HepG2 (cell line): ENCODE data around the gene PSMA4. TPM values are rescaled to one million over a fixed set of nuclear protein-coding genes. Genes with fewer than 3 reads are reported as not detected.

ENCODE experiments used
- CHD2 ChIP-seq: IDR thresholded peaks from 2 replicates; pipeline ENCODE4 v1.6.1; 2011; ENCODE audit warnings: low read depth, low read length, improper control_type of control experiment
- CTCF ChIP-seq: sonication (generic); formaldehyde crosslinking; IDR thresholded peaks from 2 replicates; pipeline ENCODE4 v1.5.0; 2020; ENCODE audit warnings: mild to moderate bottlenecking, missing genetic modification reagents, moderate library complexity
- DMAP1 ChIP-seq: IDR thresholded peaks from 2 replicates; pipeline ENCODE4 v1.6.1; 2016
- FOXO1 ChIP-seq: sonication (generic); formaldehyde crosslinking; IDR thresholded peaks from 2 replicates; pipeline ENCODE4 v1.4.0; 2020; ENCODE audit warnings: missing genetic modification reagents
- GABPA ChIP-seq, 2 experiments: IDR thresholded peaks; 2 replicates each; pipeline ENCODE4 v1.6.1; 2011 to 2016; ENCODE audit warnings: low read depth in 2 of 2, low read length in 1 of 2, missing biosample characterization in 1 of 2, missing genetic modification characterization in 1 of 2
- HMGXB4 ChIP-seq, 2 experiments: sonication (generic) in 1 of 2; formaldehyde crosslinking in 1 of 2; IDR thresholded peaks; 2 replicates each; pipeline versions ENCODE4 v1.4.0 to v1.6.1; 2018 to 2020; ENCODE audit warnings: missing genetic modification reagents in 2 of 2, borderline replicate concordance in 1 of 2, low read depth in 1 of 2, mild to moderate bottlenecking in 1 of 2, missing biosample characterization in 1 of 2
- MXD3 ChIP-seq: IDR thresholded peaks from 2 replicates; pipeline ENCODE4 v1.6.1; 2016; ENCODE audit warnings: mild to moderate bottlenecking, missing biosample characterization, missing genetic modification reagents
- RFX5 ChIP-seq: IDR thresholded peaks from 2 replicates; pipeline ENCODE4 v1.6.1; 2011; ENCODE audit warnings: low read depth, low read length, improper control_type of control experiment
- SP4 ChIP-seq: sonication (generic); formaldehyde crosslinking; IDR thresholded peaks from 2 replicates; pipeline ENCODE4 v1.8.1; 2023; ENCODE audit warnings: mild to moderate bottlenecking, missing genetic modification reagents
- SP5 ChIP-seq: IDR thresholded peaks from 2 replicates; pipeline ENCODE4 v1.6.1; 2016; ENCODE audit warnings: low read depth, borderline replicate concordance
- SSRP1 ChIP-seq: IDR thresholded peaks from 2 replicates; pipeline ENCODE4 v1.6.1; 2016; ENCODE audit warnings: control low read depth
- U2AF1 ChIP-seq: fragments of 200-400 bp; formaldehyde crosslinking; optimal IDR thresholded peaks from 2 replicates; pipeline ENCODE3; 2017; ENCODE audit warnings: mild to moderate bottlenecking, low read depth, low read length
- ZBTB38 ChIP-seq: sonication (generic); formaldehyde crosslinking; IDR thresholded peaks from 2 replicates; pipeline ENCODE4 v1.5.1; 2020; ENCODE audit warnings: mild to moderate bottlenecking, missing genetic modification reagents
- ZFP36L1 ChIP-seq: sonication (generic); formaldehyde crosslinking; IDR thresholded peaks from 2 replicates; pipeline ENCODE4 v1.8.0; 2022; ENCODE audit warnings: mild to moderate bottlenecking, missing genetic modification reagents, moderate library complexity
- ZNF121 ChIP-seq: sonication (generic); formaldehyde crosslinking; IDR thresholded peaks from 2 replicates; pipeline ENCODE4 v1.5.0; 2020; ENCODE audit warnings: mild to moderate bottlenecking, missing genetic modification reagents
- ZNF280D ChIP-seq: sonication (generic); formaldehyde crosslinking; IDR thresholded peaks from 2 replicates; pipeline ENCODE4 v1.5.1; 2020; ENCODE audit warnings: mild to moderate bottlenecking, missing genetic modification reagents
- ZNF362 ChIP-seq: sonication (generic); formaldehyde crosslinking; IDR thresholded peaks from 2 replicates; pipeline ENCODE4 v1.4.0; 2020; ENCODE audit warnings: missing genetic modification reagents, mild to moderate bottlenecking, borderline replicate concordance
- ZNF367 ChIP-seq: sonication (generic); formaldehyde crosslinking; IDR thresholded peaks from 2 replicates; pipeline ENCODE4 v1.4.0; 2020; ENCODE audit warnings: missing genetic modification reagents, borderline replicate concordance
- ZNF850 ChIP-seq: sonication (generic); formaldehyde crosslinking; conservative IDR thresholded peaks from 2 replicates; pipeline ENCODE4 v1.9.0; 2021; ENCODE audit warnings: mild to moderate bottlenecking, missing genetic modification reagents
- polyA plus RNA-seq, 8 experiments: library from polyadenylated mRNA; depleted of rRNA in 3 of 8; stranded (reverse) in 7 of 8; unstranded in 1 of 8; fragments of >200 nt; fragmentation: Illumina TruSeq in 4 of 8; extraction: Trizol in 4 of 8; gene quantifications; 2 replicates each; pipeline versions ENCODE4 v1.2.1 to v1.2.3, GENCODE V29; 2011 to 2016; ENCODE audit warnings: low read depth in 4 of 8, missing spikeins in 1 of 8, mixed read lengths in 1 of 8; ENCODE audit not compliant: insufficient read depth in 1 of 8
- total RNA-seq, 5 experiments: library from RNA; depleted of rRNA; stranded (reverse); fragments of >200 nt; fragmentation: Illumina TruSeq; extraction: Trizol; gene quantifications; 2 replicates each; pipeline ENCODE4 v1.2.3, GENCODE V29; 2016; ENCODE audit warnings: low read depth in 1 of 5
- TF ChIP-seq, protein P1 (sequence below): sonication (generic); formaldehyde crosslinking; IDR thresholded peaks from 2 replicates; pipeline ENCODE4 v1.4.0; 2020; ENCODE audit warnings: missing genetic modification reagents

The PSMA4 gene
- total and polyA plus RNA-seq, 2 of the 13 experiments (the other 11 are each of a cell fraction or from before 2014, with no cell fraction given), result 202 to 404 TPM

- TF ChIP-seq U2AF1, result no peak
- TF ChIP-seq ZNF121, result no peak
- TF ChIP-seq HMGXB4 (CRISPR knock-in tag; IDR thresholded peaks at IDR 0.05; ENCODE audit: borderline replicate concordance in 1 of 2, low read depth in 1 of 2), result peak; percentile 55 to 80; a peak in 2 of 4 replicates
- TF ChIP-seq DMAP1, result 0 out of 2 replicates have a peak, but pooled peaks have one; percentile 17
- TF ChIP-seq CHD2, result peak; percentile 19; the same call in 1 of the 2 replicates
- TF ChIP-seq FOXO1, result no peak
- no peak for TF ChIP-seq MXD3 (CRISPR knock-in tag)
- peak; percentile 34; the same call in 1 of the 2 replicates for TF ChIP-seq CTCF (CRISPR knock-in tag)
- TF ChIP-seq ZFP36L1 (CRISPR knock-in tag), result 0 out of 2 replicates have a peak, but pooled peaks have one; percentile 41
- TF ChIP-seq ZNF367 (CRISPR knock-in tag), result no peak
- TF ChIP-seq SP4, result peak; percentile 88
- peak; percentile 86; the same call in 1 of the 2 replicates for TF ChIP-seq ZNF362 (CRISPR knock-in tag)
- TF ChIP-seq SP5 (CRISPR knock-in tag), result 0 out of 2 replicates have a peak, but pooled peaks have one; percentile 9
- no peak for TF ChIP-seq SSRP1 (CRISPR knock-in tag)
- TF ChIP-seq GABPA (IDR thresholded peaks at IDR 0.05; ENCODE audit: low read depth, low read length), result no peak
- no peak for TF ChIP-seq GABPA (CRISPR knock-in tag; IDR thresholded peaks at IDR 0.05; ENCODE audit: low read depth)
- TF ChIP-seq ZBTB38 (CRISPR knock-in tag), result no peak
- peak; percentile 42; the same call in 1 of the 2 replicates for TF ChIP-seq RFX5
- TF ChIP-seq ZNF280D (CRISPR knock-in tag), result no peak
- TF ChIP-seq ZNF850, result 0 out of 2 replicates have a peak, but pooled peaks have one; percentile 53
- TF ChIP-seq, protein P1, sequence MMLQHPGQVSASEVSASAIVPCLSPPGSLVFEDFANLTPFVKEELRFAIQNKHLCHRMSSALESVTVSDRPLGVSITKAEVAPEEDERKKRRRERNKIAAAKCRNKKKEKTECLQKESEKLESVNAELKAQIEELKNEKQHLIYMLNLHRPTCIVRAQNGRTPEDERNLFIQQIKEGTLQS (CRISPR knock-in tag), result no peak
These were observed 33.0 kb upstream of the PSMA4 start, which contains the start of gene HYKK (continued) for GRCh38 chr15:78506971-78507830.
